ENCODE data around the gene ANKRD44.

Gene ANKRD44

GRCh38 chr2:197161774-197162173 is 148.8 kb downstream of the ANKRD44 start:
- H3K27me3 ChIP-seq (replicated peaks; ENCODE audit: control insufficient read depth, insufficient read depth, low read length, poor library complexity, severe bottlenecking), result no peaks in the 10 kb centered on the region
- no peak for DNase-seq
- H3K4me1 ChIP-seq (ENCODE audit: control insufficient read depth, insufficient read depth, low read length, poor library complexity, severe bottlenecking), result peaks cover 34% of the 10 kb centered on the region
- no peak overlapping the region for H3K4me3 ChIP-seq (ENCODE audit: insufficient read depth, low read depth, low read length, poor library complexity, severe bottlenecking)
- no peaks in the 10 kb centered on the region for H3K9me3 ChIP-seq (ENCODE audit: control insufficient read depth, low read length)
- H3K27ac ChIP-seq (ENCODE audit: insufficient read depth, low read length, poor library complexity, severe bottlenecking), result peak overlapping the region; percentile 47
- H3K36me3 ChIP-seq (ENCODE audit: control insufficient read depth, insufficient read depth, low read length), result peaks cover 3% of the 10 kb centered on the region

- H3K27me3 ChIP-seq (replicated peaks; ENCODE audit: control insufficient read depth, insufficient read depth, low read length, poor library complexity, severe bottlenecking), result no peaks in the 10 kb centered on the region
- H3K27ac ChIP-seq (ENCODE audit: insufficient read depth, low read length, poor library complexity, severe bottlenecking), result peak overlapping the region; percentile 28
- H3K36me3 ChIP-seq (ENCODE audit: control insufficient read depth, insufficient read depth, low read length), result peaks cover 3% of the 10 kb centered on the region
- no peak overlapping the region for H3K4me3 ChIP-seq (ENCODE audit: insufficient read depth, low read depth, low read length, poor library complexity, severe bottlenecking)
- peak; percentile 8 to 32 (median 28) for DNase-seq
- no peaks in the 10 kb centered on the region for H3K9me3 ChIP-seq (ENCODE audit: control insufficient read depth, low read length)
- H3K4me1 ChIP-seq (ENCODE audit: control insufficient read depth, insufficient read depth, low read length, poor library complexity, severe bottlenecking), result peaks cover 29% of the 10 kb centered on the region
Measured at GRCh38 chr2:197159661-197160211, 150.8 kb downstream of the ANKRD44 start.

GRCh38 chr2:197158591-197159550 is 151.7 kb downstream of the ANKRD44 start:
- H3K4me3 ChIP-seq (ENCODE audit: insufficient read depth, low read depth, low read length, poor library complexity, severe bottlenecking), result no peak overlapping the region
- DNase-seq, result no peak
- peaks cover 3% of the 10 kb centered on the region for H3K36me3 ChIP-seq (ENCODE audit: control insufficient read depth, insufficient read depth, low read length)
- H3K27me3 ChIP-seq (replicated peaks; ENCODE audit: control insufficient read depth, insufficient read depth, low read length, poor library complexity, severe bottlenecking), result no peaks in the 10 kb centered on the region
- H3K27ac ChIP-seq (ENCODE audit: insufficient read depth, low read length, poor library complexity, severe bottlenecking), result peak overlapping the region; percentile 28
- peaks cover 29% of the 10 kb centered on the region for H3K4me1 ChIP-seq (ENCODE audit: control insufficient read depth, insufficient read depth, low read length, poor library complexity, severe bottlenecking)
- H3K9me3 ChIP-seq (ENCODE audit: control insufficient read depth, low read length), result no peaks in the 10 kb centered on the region

GRCh38 chr2:197157879-197158537 is 152.6 kb downstream of the ANKRD44 start:
- no peak for DNase-seq
- Histone ChIP-seq H3K36me3 (ENCODE audit: control insufficient read depth, insufficient read depth, low read length) (peaks cover 3% of the 10 kb centered on the region), H3K27me3 (replicated peaks; ENCODE audit: control insufficient read depth, insufficient read depth, low read length, poor library complexity, severe bottlenecking) (no peaks in the 10 kb centered on the region), H3K9me3 (ENCODE audit: control insufficient read depth, low read length) (no peaks in the 10 kb centered on the region), H3K4me3 (ENCODE audit: insufficient read depth, low read depth, low read length, poor library complexity, severe bottlenecking) (no peak overlapping the region), H3K4me1 (ENCODE audit: control insufficient read depth, insufficient read depth, low read length, poor library complexity, severe bottlenecking) (peaks cover 36% of the 10 kb centered on the region), H3K27ac (ENCODE audit: insufficient read depth, low read length, poor library complexity, severe bottlenecking) (no peak overlapping the region)

- H3K36me3 ChIP-seq (ENCODE audit: control insufficient read depth, insufficient read depth, low read length), result peaks cover 3% of the 10 kb centered on the region
- H3K4me1 ChIP-seq (ENCODE audit: control insufficient read depth, insufficient read depth, low read length, poor library complexity, severe bottlenecking), result peaks cover 33% of the 10 kb centered on the region
- DNase-seq, result no peak
- no peaks in the 10 kb centered on the region for H3K27me3 ChIP-seq (replicated peaks; ENCODE audit: control insufficient read depth, insufficient read depth, low read length, poor library complexity, severe bottlenecking)
- no peak overlapping the region for H3K4me3 ChIP-seq (ENCODE audit: insufficient read depth, low read depth, low read length, poor library complexity, severe bottlenecking)
- H3K9me3 ChIP-seq (ENCODE audit: control insufficient read depth, low read length), result no peaks in the 10 kb centered on the region
- H3K27ac ChIP-seq (ENCODE audit: insufficient read depth, low read length, poor library complexity, severe bottlenecking), result no peak overlapping the region
Measured at GRCh38 chr2:197156771-197157170, 153.8 kb downstream of the ANKRD44 start.

- Histone ChIP-seq H3K4me3 (ENCODE audit: insufficient read depth, low read depth, low read length, poor library complexity, severe bottlenecking) (no peak overlapping the region), H3K27me3 (replicated peaks; ENCODE audit: control insufficient read depth, insufficient read depth, low read length, poor library complexity, severe bottlenecking) (no peaks in the 10 kb centered on the region), H3K9me3 (ENCODE audit: control insufficient read depth, low read length) (no peaks in the 10 kb centered on the region), H3K27ac (ENCODE audit: insufficient read depth, low read length, poor library complexity, severe bottlenecking) (peak overlapping the region; percentile 11), H3K36me3 (ENCODE audit: control insufficient read depth, insufficient read depth, low read length) (no peaks in the 10 kb centered on the region), H3K4me1 (ENCODE audit: control insufficient read depth, insufficient read depth, low read length, poor library complexity, severe bottlenecking) (peaks cover 24% of the 10 kb centered on the region)
- no peak for DNase-seq
Measured at GRCh38 chr2:197152451-197153228, 157.9 kb downstream of the ANKRD44 start.

GRCh38 chr2:197149546-197149945 is 161.0 kb downstream of the ANKRD44 start:
- Histone ChIP-seq H3K9me3 (ENCODE audit: control insufficient read depth, low read length) (no peaks in the 10 kb centered on the region), H3K4me3 (ENCODE audit: insufficient read depth, low read depth, low read length, poor library complexity, severe bottlenecking) (no peak overlapping the region), H3K4me1 (ENCODE audit: control insufficient read depth, insufficient read depth, low read length, poor library complexity, severe bottlenecking) (peaks cover 30% of the 10 kb centered on the region), H3K27me3 (replicated peaks; ENCODE audit: control insufficient read depth, insufficient read depth, low read length, poor library complexity, severe bottlenecking) (no peaks in the 10 kb centered on the region), H3K36me3 (ENCODE audit: control insufficient read depth, insufficient read depth, low read length) (no peaks in the 10 kb centered on the region), H3K27ac (ENCODE audit: insufficient read depth, low read length, poor library complexity, severe bottlenecking) (no peak overlapping the region)
- no peak for DNase-seq

- Histone ChIP-seq H3K9me3 (ENCODE audit: control insufficient read depth, low read length) (no peaks in the 10 kb centered on the region), H3K27ac (ENCODE audit: insufficient read depth, low read length, poor library complexity, severe bottlenecking) (no peak overlapping the region), H3K36me3 (ENCODE audit: control insufficient read depth, insufficient read depth, low read length) (no peaks in the 10 kb centered on the region), H3K4me1 (ENCODE audit: control insufficient read depth, insufficient read depth, low read length, poor library complexity, severe bottlenecking) (peaks cover 26% of the 10 kb centered on the region), H3K27me3 (replicated peaks; ENCODE audit: control insufficient read depth, insufficient read depth, low read length, poor library complexity, severe bottlenecking) (no peaks in the 10 kb centered on the region), H3K4me3 (ENCODE audit: insufficient read depth, low read depth, low read length, poor library complexity, severe bottlenecking) (no peak overlapping the region)
- no peak for DNase-seq
Measured at GRCh38 chr2:197148401-197148800, 162.2 kb downstream of the ANKRD44 start.

GRCh38 chr2:197147942-197148341 is 162.6 kb downstream of the ANKRD44 start:
- peaks cover 22% of the 10 kb centered on the region for H3K4me1 ChIP-seq (ENCODE audit: control insufficient read depth, insufficient read depth, low read length, poor library complexity, severe bottlenecking)
- H3K27ac ChIP-seq (ENCODE audit: insufficient read depth, low read length, poor library complexity, severe bottlenecking), result no peak overlapping the region

More at GRCh38 chr2:197147942-197148341, 162.6 kb downstream of the ANKRD44 start:
- Histone ChIP-seq H3K4me3 (ENCODE audit: insufficient read depth, low read depth, low read length, poor library complexity, severe bottlenecking) (no peak overlapping the region), H3K9me3 (ENCODE audit: control insufficient read depth, low read length) (no peaks in the 10 kb centered on the region), H3K36me3 (ENCODE audit: control insufficient read depth, insufficient read depth, low read length) (no peaks in the 10 kb centered on the region), H3K27me3 (replicated peaks; ENCODE audit: control insufficient read depth, insufficient read depth, low read length, poor library complexity, severe bottlenecking) (no peaks in the 10 kb centered on the region)
- no peak for DNase-seq
